K562 (cell line): ENCODE results near the gene TRMT1. TPM values are rescaled to one million over a fixed set of nuclear protein-coding genes. Genes with fewer than 3 reads are reported as not detected.

Source experiments
- ATAC-seq: fragments of 200-7000 bp; cut with Tn5 transposase; 3 replicates; pipeline ENCODE4 v1.9.1; 2020; ENCODE audit warnings: moderate library complexity
- BruUV-seq: library from RNA; stranded (reverse); fragments of 400-500 nt; replicated peaks from 2 replicates; lab custom pipeline; 2021; lab: Mats Ljungman, UMichigan
- CTCF ChIA-PET: fragments of 300-600 bp; formaldehyde crosslinking; extraction: SDS; loops from one replicate; lab custom pipeline; 2021; ENCODE audit warnings: low intra/inter-chr PET ratio; lab: Yijun Ruan, JAX
- POLR2A ChIA-PET: fragments of 300-600, 350-650 bp; sonication (Branson Sonifier 250); formaldehyde crosslinking; extraction: SDS; loops from one replicate; lab custom pipeline; 2021; ENCODE audit warnings: antibody characterized with exemption, inconsistent platforms; lab: Yijun Ruan, JAX
- DNase-seq, 4 experiments: peaks; one replicate each; pipeline versions ENCODE4 v3.0.0 to v3.0.0-alpha.2; 2011 to 2018; ENCODE audit warnings: low spot score in 3 of 4, mixed read lengths in 3 of 4; ENCODE audit errors: extremely low read depth in 1 of 4
- FAIRE-seq: peaks from 2 replicates; lab custom pipeline; 2011; peaks lifted over from hg19 to GRCh38; lab: Jason Lieb, UNC
- H2AFZ ChIP-seq: 2 replicates; pipeline ENCODE4 v1.6.0; 2011; ENCODE audit warnings: low read depth, low read length, control low read depth, inconsistent platforms
- H3K27ac ChIP-seq: fragments of 200-600 bp; 3 replicates; pipeline ENCODE4 v1.8.0; 2011; ENCODE audit warnings: low read depth, mild to moderate bottlenecking, control low read depth, inconsistent platforms, low read length, moderate library complexity, mixed read lengths; ENCODE audit errors: extremely low read depth
- H3K27me3 ChIP-seq, 2 experiments: fragments of 300-600 bp in 1 of 2; 2 replicates in 1 of 2; 3 replicates in 1 of 2; pipeline versions ENCODE4 v1.6.0 to v1.8.0; 2011; ENCODE audit warnings: inconsistent platforms in 2 of 2, low read length in 2 of 2, mild to moderate bottlenecking in 1 of 2, mixed read lengths in 1 of 2, moderate library complexity in 1 of 2; ENCODE audit not compliant: control insufficient read depth in 2 of 2, insufficient read depth in 2 of 2
- H3K36me3 ChIP-seq: fragments of 300-600 bp; 3 replicates; pipeline ENCODE4 v1.8.0; 2011; ENCODE audit warnings: mild to moderate bottlenecking, low read length, inconsistent platforms; ENCODE audit not compliant: control insufficient read depth, insufficient read depth
- H3K4me1 ChIP-seq, 2 experiments: fragments of 200-600 bp in 1 of 2; replicated peaks in 1 of 2; 2 replicates in 1 of 2; 3 replicates in 1 of 2; pipeline versions ENCODE4 v1.5.1 to v1.8.0; 2011; ENCODE audit warnings: inconsistent platforms in 2 of 2, low read length in 2 of 2, mild to moderate bottlenecking in 1 of 2, mixed read lengths in 1 of 2, moderate library complexity in 1 of 2; ENCODE audit not compliant: control insufficient read depth in 2 of 2, insufficient read depth in 2 of 2
- H3K4me2 ChIP-seq: 2 replicates; pipeline ENCODE4 v1.6.1; 2011; ENCODE audit warnings: low read length, control low read depth, inconsistent platforms, mixed read lengths; ENCODE audit not compliant: insufficient read depth
- H3K4me3 ChIP-seq: fragments of 200-600 bp; sonication (generic), shearing (Covaris generic); 2 replicates; pipeline ENCODE4 v1.5.1; 2016; ENCODE audit warnings: control low read depth, inconsistent platforms
- H3K79me2 ChIP-seq: fragments of 200-600 bp; 3 replicates; pipeline ENCODE4 v1.8.0; 2011; ENCODE audit warnings: low read length, inconsistent platforms; ENCODE audit not compliant: control insufficient read depth, insufficient read depth
- H3K9ac ChIP-seq, 2 experiments: 2 replicates each; pipeline versions ENCODE4 v1.6.0 to v1.6.1; 2011; ENCODE audit warnings: low read depth in 2 of 2, low read length in 2 of 2, control low read depth in 1 of 2, inconsistent platforms in 1 of 2, mild to moderate bottlenecking in 1 of 2, mixed read lengths in 1 of 2; ENCODE audit not compliant: insufficient read depth in 1 of 2
- H3K9me1 ChIP-seq: one replicate; pipeline ENCODE4 v1.6.0; 2011; ENCODE audit warnings: inconsistent platforms, mild to moderate bottlenecking, low read length, moderate library complexity; ENCODE audit not compliant: control insufficient read depth, insufficient read depth
- H3K9me3 ChIP-seq: replicated peaks from 2 replicates; pipeline ENCODE4 v1.5.1; 2011; ENCODE audit warnings: low read depth, low read length, inconsistent platforms; ENCODE audit not compliant: control insufficient read depth, insufficient read depth
- H4K20me1 ChIP-seq: replicated peaks from 2 replicates; pipeline ENCODE4 v1.6.1; 2011; ENCODE audit warnings: low read length, inconsistent platforms, mixed read lengths; ENCODE audit not compliant: control insufficient read depth, insufficient read depth
- CREB3L1 ChIP-seq: fragments of 450-650 bp; IDR thresholded peaks from 2 replicates; pipeline ENCODE4 v1.6.1; 2014; ENCODE audit warnings: low read depth, mild to moderate bottlenecking, moderate library complexity, borderline replicate concordance
- HLTF ChIP-seq: fragments of 450-650 bp; IDR thresholded peaks from 2 replicates; pipeline ENCODE4 v1.6.1; 2016
- SPI1 ChIP-seq: IDR thresholded peaks from 2 replicates; pipeline ENCODE4 v1.6.1; 2011; ENCODE audit warnings: low read depth, low read length, control low read depth, borderline replicate concordance
- STAT6 ChIP-seq: sonication (generic); formaldehyde crosslinking; IDR thresholded peaks from 2 replicates; pipeline ENCODE4 v1.8.1; 2023; ENCODE audit warnings: mild to moderate bottlenecking, missing genetic modification reagents
- TFE3 ChIP-seq: fragments of 450-650 bp; formaldehyde crosslinking; IDR thresholded peaks from 2 replicates; pipeline ENCODE4 v1.4.0; 2020; ENCODE audit warnings: mild to moderate bottlenecking, mixed read lengths
- ZNF280B ChIP-seq: fragments of 250-450 bp; sonication (Bioruptor Pico); IDR thresholded peaks from 2 replicates; pipeline ENCODE4 v1.5.1; 2021; ENCODE audit warnings: mild to moderate bottlenecking
- ZNF445 ChIP-seq: fragments of 250-450 bp; sonication (Bioruptor Pico); IDR thresholded peaks from 2 replicates; pipeline ENCODE4 v1.4.0; 2020; ENCODE audit warnings: low read depth, mild to moderate bottlenecking, moderate library complexity
- ZNF707 ChIP-seq: fragments of 250-450 bp; sonication (Bioruptor Pico); conservative IDR thresholded peaks from 2 replicates; pipeline ENCODE4 v1.8.0; 2022; ENCODE audit warnings: inconsistent platforms, mild to moderate bottlenecking, moderate library complexity
- WGBS: fragments of 100-300 bp; shearing (Covaris generic); methylation state at CpG from one replicate; pipeline ENCODE4 v1.1.6; 2016; ENCODE audit warnings: low coverage, mixed read lengths; ENCODE audit not compliant: insufficient coverage; ENCODE audit errors: missing lambda C conversion rate; 5-methylcytosine and 5-hydroxymethylcytosine counted together
- in situ Hi-C: fragments of 300-500 bp; cut with MboI; formaldehyde crosslinking; loops from 4 replicates; pipeline ENCODE4 v1.15.0; 2018; ENCODE audit warnings: inconsistent platforms, mixed read lengths
- intact Hi-C: fragments of 100-400 bp; cut with micrococcal nuclease; formaldehyde crosslinking; loops from 2 replicates; pipeline ENCODE4 v1.14.2; 2022
- polyA plus RNA-seq, 8 experiments: library from polyadenylated mRNA; depleted of rRNA in 4 of 8; stranded (reverse) in 5 of 8; unstranded in 3 of 8; fragments of >200 nt; fragmentation: Nextera tagmentation in 2 of 8; fragmentation: Illumina TruSeq in 1 of 8; extraction: Ambion mirVana in 2 of 8; extraction: Trizol in 1 of 8; gene quantifications; 2 replicates each; pipeline versions ENCODE4 v1.2.1 to v1.2.3, GENCODE V29; 2011 to 2014; ENCODE audit warnings: inconsistent platforms in 1 of 8, missing spikeins in 1 of 8
- total RNA-seq, 7 experiments: library from RNA; depleted of rRNA in 6 of 7; stranded (reverse); fragments of >200 nt in 6 of 7; fragmentation: Illumina TruSeq in 2 of 7; extraction: Trizol in 2 of 7; gene quantifications; 2 replicates each; pipeline versions ENCODE4 v1.2.1 to v1.2.3, GENCODE V29; 2011 to 2021; ENCODE audit warnings: low replicate concordance in 1 of 7

Gene TRMT1
- total and polyA plus RNA-seq, 9 of the 15 experiments (the other 6 are each of a cell fraction or from before 2014, with no cell fraction given), result 5.8 to 158 (median 54.3) TPM

GRCh38 chr19:13069415-13070359 lies 46.9 kb downstream of the TRMT1 start:
- DNase-seq, result peak; percentile 91 to 94 (median 92)
- H3K9me3 ChIP-seq, result no peaks in the 10 kb centered on the region
- BruUV-seq, result no TSS peak
- H3K27ac ChIP-seq, result peak overlapping the region; percentile 63
- H3K36me3 ChIP-seq, result peaks cover 13% of the 10 kb centered on the region; the same call in 1 of the 3 replicates
- ChIA-PET POLR2A (interaction anchor here (0.8 to 3.4 kb wide), 9 partner anchors 8 to 84 kb away, joined by 3 to 20 read pairs (median 5); no protein-coding TSS in a partner anchor), CTCF (interaction anchor here (0.5 kb wide), 1 partner anchor 207 kb away, joined by 3 read pairs; no protein-coding TSS in a partner anchor)
- H2AFZ ChIP-seq, result 0 out of 2 replicates have a peak overlapping the region, but pooled peaks have one; percentile 0
- H3K9ac ChIP-seq, result peak overlapping the region; percentile 48 to 89; a peak in 3 of 4 replicates
- peak; percentile 99 for FAIRE-seq
- no peaks in the 10 kb centered on the region for H3K27me3 ChIP-seq
- H3K4me2 ChIP-seq, result peak overlapping the region; percentile 59
- 9% methylated on average over 18 of the region's 20 CpGs for WGBS
- H4K20me1 ChIP-seq, result no peaks in the 10 kb centered on the region
- intact Hi-C loops (no loop called here), in situ Hi-C loops (no loop called here)
- no peak overlapping the region for H3K4me3 ChIP-seq
- peak; percentile 86 for ATAC-seq
- peaks cover 43 to 84% of the 10 kb centered on the region in 2 experiments for H3K4me1 ChIP-seq
- peaks cover 5% of the 10 kb centered on the region for H3K9me1 ChIP-seq
- H3K79me2 ChIP-seq, result peaks cover 23% of the 10 kb centered on the region; the same call in 2 of the 3 replicates
- TF ChIP-seq ZNF445 (CRISPR knock-in tag) (no peak), HLTF (peak; percentile 96), ZNF280B (no peak), CREB3L1 (peak; percentile 88; the same call in 1 of the 2 replicates), ZNF707 (CRISPR knock-in tag) (no peak), STAT6 (CRISPR knock-in tag) (no peak), SPI1 (peak; percentile 71), TFE3 (no peak; the same call in 1 of the 2 replicates)
